Chondrocyte (in vitro differentiated cells): ENCODE measurements around the gene PTPN2. TPM values are rescaled to one million over a fixed set of nuclear protein-coding genes. Genes with fewer than 3 reads are reported as not detected.

ENCODE experiments used
- DNase-seq: peaks from one replicate; pipeline ENCODE4 v3.0.0; 2021; ENCODE audit warnings: mixed read lengths, low spot score
- H3K27ac Mint-ChIP-seq: one replicate; pipeline ENCODE4 v1.8.0; 2021; ENCODE audit warnings: mild to moderate bottlenecking, moderate library complexity, mixed read lengths; ENCODE audit not compliant: unreplicated experiment
- H3K27me3 Mint-ChIP-seq: 2 replicates; pipeline ENCODE4 v1.8.0; 2021; ENCODE audit warnings: low read depth, mixed read lengths
- H3K36me3 Mint-ChIP-seq: 2 replicates; pipeline ENCODE4 v1.8.0; 2021; ENCODE audit warnings: low read depth, mixed read lengths
- H3K4me1 Mint-ChIP-seq: 2 replicates; pipeline ENCODE4 v1.8.0; 2021; ENCODE audit warnings: low read depth, mild to moderate bottlenecking, mixed read lengths
- H3K4me3 Mint-ChIP-seq: one replicate; pipeline ENCODE4 v1.8.0; 2021; ENCODE audit warnings: mild to moderate bottlenecking, moderate library complexity, mixed read lengths; ENCODE audit not compliant: unreplicated experiment
- H3K9me3 Mint-ChIP-seq: 2 replicates; pipeline ENCODE4 v1.8.0; 2021; ENCODE audit warnings: low read depth, mixed read lengths
- total RNA-seq: library from RNA; stranded (reverse); gene quantifications from 3 replicates; pipeline ENCODE4 v1.2.1, GENCODE V29; 2021
- TF ChIP-seq, protein P1 (sequence below): fragments of 200-600 bp; sonication (generic); IDR thresholded peaks from 2 replicates; pipeline ENCODE4 v1.5.0; 2021; ENCODE audit warnings: antibody characterized with exemption, mild to moderate bottlenecking, moderate library complexity

Gene PTPN2
- total RNA-seq, 1 donor from 2014 or later, result 22.2 TPM

DNA sequence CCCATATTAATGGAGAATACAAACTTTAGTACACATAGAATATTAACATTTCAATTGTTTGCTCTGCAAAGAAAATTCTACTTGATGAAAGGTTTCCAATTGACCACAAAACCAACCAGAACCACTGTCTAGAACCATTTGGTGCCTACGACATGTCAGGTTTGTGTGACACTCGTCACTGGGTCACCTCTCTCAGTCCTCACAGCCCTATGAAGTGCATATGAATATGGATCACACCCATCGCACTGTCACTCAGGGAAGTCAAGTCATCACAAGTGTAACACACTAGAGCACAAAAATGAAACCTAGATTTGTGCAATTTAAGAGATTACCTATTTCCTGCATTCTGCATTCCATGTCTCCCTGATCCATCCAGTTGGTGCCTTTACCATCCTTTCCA, 43.7 kb downstream of the PTPN2 start:
- no peak overlapping the region for H3K27ac Mint-ChIP-seq
- no peak overlapping the region for H3K4me3 Mint-ChIP-seq
- peaks cover 58% of the 10 kb centered on the region for H3K4me1 Mint-ChIP-seq
- no peak for DNase-seq
- no peaks in the 10 kb centered on the region for H3K27me3 Mint-ChIP-seq
- TF ChIP-seq, protein P1, sequence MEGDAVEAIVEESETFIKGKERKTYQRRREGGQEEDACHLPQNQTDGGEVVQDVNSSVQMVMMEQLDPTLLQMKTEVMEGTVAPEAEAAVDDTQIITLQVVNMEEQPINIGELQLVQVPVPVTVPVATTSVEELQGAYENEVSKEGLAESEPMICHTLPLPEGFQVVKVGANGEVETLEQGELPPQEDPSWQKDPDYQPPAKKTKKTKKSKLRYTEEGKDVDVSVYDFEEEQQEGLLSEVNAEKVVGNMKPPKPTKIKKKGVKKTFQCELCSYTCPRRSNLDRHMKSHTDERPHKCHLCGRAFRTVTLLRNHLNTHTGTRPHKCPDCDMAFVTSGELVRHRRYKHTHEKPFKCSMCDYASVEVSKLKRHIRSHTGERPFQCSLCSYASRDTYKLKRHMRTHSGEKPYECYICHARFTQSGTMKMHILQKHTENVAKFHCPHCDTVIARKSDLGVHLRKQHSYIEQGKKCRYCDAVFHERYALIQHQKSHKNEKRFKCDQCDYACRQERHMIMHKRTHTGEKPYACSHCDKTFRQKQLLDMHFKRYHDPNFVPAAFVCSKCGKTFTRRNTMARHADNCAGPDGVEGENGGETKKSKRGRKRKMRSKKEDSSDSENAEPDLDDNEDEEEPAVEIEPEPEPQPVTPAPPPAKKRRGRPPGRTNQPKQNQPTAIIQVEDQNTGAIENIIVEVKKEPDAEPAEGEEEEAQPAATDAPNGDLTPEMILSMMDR, result no peak
- peaks cover 8% of the 10 kb centered on the region for H3K36me3 Mint-ChIP-seq
- no peaks in the 10 kb centered on the region for H3K9me3 Mint-ChIP-seq

DNA sequence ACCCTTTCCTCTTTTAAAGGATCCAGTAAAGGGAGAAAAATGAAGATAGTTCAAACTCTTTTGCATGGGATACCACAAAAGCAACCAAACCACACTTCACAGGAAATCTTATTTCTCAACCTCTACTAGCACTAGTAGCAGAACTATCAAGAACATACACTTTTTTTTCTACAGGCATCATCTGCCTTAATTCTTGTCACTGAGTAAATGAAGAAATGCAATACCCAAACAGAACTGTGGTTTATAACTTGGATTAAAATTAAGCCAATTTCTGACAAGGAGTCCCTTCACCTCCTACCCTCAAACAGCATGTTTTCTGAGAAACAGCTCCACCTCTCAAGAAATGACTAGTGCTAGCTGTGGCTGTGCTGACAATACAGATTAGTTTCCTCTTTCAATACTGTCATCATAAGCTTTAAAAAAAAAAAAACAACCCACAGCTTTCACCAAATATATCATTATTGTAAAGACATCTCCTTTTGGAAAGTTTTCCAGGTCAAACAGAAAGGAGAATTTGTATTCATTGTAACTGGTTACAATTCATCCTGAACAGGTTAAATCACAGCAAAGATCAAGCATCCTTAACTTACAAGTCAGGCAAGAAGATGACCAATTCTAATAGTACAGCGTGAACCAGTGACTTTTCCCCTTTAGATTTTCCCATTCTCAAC, 44.4 kb downstream of the PTPN2 start:
- H3K4me1 Mint-ChIP-seq, result peaks cover 53% of the 10 kb centered on the region
- H3K9me3 Mint-ChIP-seq, result no peaks in the 10 kb centered on the region

DNA sequence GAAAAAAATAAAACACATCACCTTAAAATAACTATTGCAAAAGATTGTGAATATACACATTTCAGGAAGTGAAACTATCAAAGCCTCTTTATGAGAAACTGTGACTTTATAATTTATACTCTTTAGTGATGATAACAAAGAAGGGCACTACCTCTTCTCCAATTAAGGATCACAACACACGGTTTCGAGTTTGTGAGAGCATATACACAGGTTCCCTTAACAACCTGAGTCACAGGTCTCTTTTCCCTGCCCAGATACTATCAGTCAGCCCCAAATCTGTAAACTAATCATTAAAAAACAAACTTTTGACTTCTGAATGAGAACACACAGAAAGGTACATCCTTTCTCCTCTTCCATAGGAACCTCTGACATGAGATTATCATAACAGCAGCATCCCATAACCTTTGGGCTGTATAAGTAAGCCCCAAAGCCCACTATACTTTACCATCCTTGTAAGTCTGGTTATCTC, 44.9 kb downstream of the PTPN2 start:
- no peaks in the 10 kb centered on the region for H3K27me3 Mint-ChIP-seq
- DNase-seq, result no peak
- peaks cover 47% of the 10 kb centered on the region for H3K4me1 Mint-ChIP-seq
- H3K27ac Mint-ChIP-seq, result no peak overlapping the region
- no peaks in the 10 kb centered on the region for H3K9me3 Mint-ChIP-seq
- no peak overlapping the region for H3K4me3 Mint-ChIP-seq
- TF ChIP-seq, protein P1, result no peak
- peaks cover 8% of the 10 kb centered on the region for H3K36me3 Mint-ChIP-seq

More for the DNA sequence above, 44.4 kb downstream of the PTPN2 start:
- TF ChIP-seq, protein P1, result no peak
- no peak for DNase-seq
- Mint-ChIP-seq H3K27me3 (no peaks in the 10 kb centered on the region), H3K36me3 (peaks cover 8% of the 10 kb centered on the region), H3K27ac (peak overlapping the region; percentile 46), H3K4me3 (no peak overlapping the region)

DNA sequence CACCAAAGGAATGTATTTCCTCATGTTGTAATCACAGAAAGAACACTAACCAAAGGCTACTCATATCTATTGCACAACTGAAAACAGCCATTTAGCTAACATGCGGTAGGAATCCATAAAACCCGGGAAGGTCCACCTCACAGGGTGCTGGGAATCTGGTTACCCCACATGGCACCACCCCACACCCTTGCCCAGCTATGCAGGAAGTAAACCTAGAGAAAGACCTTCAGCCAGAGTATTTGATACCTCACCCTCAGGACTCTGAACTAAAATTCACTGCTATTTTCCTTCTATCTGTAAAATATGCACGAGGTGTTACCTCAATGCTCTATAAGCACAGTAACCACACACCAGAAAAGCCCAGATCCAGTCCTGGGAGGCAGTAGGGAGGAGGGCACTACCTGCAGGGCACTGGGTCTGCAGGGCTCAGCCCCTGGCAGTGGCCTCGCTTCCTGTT, 45.8 kb downstream of the PTPN2 start:
- DNase-seq, result no peak
- peak overlapping the region; percentile 89 for H3K27ac Mint-ChIP-seq
- H3K36me3 Mint-ChIP-seq, result peaks cover 14% of the 10 kb centered on the region
- no peaks in the 10 kb centered on the region for H3K9me3 Mint-ChIP-seq
- H3K4me1 Mint-ChIP-seq, result peaks cover 38% of the 10 kb centered on the region
- TF ChIP-seq, protein P1, result peak; percentile 12
- H3K4me3 Mint-ChIP-seq, result peak overlapping the region; percentile 11
- H3K27me3 Mint-ChIP-seq, result no peaks in the 10 kb centered on the region

DNA sequence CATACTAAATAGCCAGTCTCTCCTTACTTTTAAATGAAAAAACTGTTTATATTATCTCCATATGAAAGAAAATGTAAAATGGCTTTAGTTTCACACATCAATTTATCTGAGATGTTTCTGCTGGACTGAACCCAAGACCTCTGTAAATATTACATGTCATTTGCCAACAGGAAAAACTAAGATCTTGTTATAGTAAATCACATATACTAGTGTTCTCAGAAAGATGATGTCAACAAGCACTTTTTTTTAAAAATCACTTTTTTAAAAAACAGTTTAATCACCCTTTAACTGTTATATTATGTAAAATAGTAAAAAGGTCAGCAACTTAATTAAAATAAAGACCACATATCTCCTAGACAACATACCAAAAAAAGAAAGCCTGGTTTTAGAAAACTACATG, 46.3 kb downstream of the PTPN2 start:
- Mint-ChIP-seq H3K4me3 (peak overlapping the region; percentile 11), H3K9me3 (no peaks in the 10 kb centered on the region), H3K4me1 (peaks cover 35% of the 10 kb centered on the region), H3K36me3 (peaks cover 17% of the 10 kb centered on the region), H3K27ac (peak overlapping the region; percentile 89), H3K27me3 (no peaks in the 10 kb centered on the region)
- DNase-seq, result no peak
- TF ChIP-seq, protein P1, result no peak
